Activated CD8-positive, alpha-beta memory T cell treated with anti-CD3 and anti-CD28 coated beads for 4 hours (primary cell): Measurements from ENCODE around the gene CASR.

Experiments used
- DNase-seq, 2 donors: peaks; one replicate each; pipeline ENCODE4 v3.0.0-alpha.2; 2020; ENCODE audit warnings: low read depth in 2 of 2

CASR gene

GRCh38 chr3:122305818-122306621 lies 122.6 kb downstream of the CASR start:
- DNase-seq, result no peak

GRCh38 chr3:122306622-122306953 lies 123.1 kb downstream of the CASR start:
- DNase-seq, result no peak

- DNase-seq, result no peak
Measured at GRCh38 chr3:122307094-122307687, 123.7 kb downstream of the CASR start.

- DNase-seq, result no peak
Measured at GRCh38 chr3:122307976-122308375, 124.5 kb downstream of the CASR start.

- no peak for DNase-seq
Measured at GRCh38 chr3:122310361-122310760, 126.9 kb downstream of the CASR start.

GRCh38 chr3:122312826-122313225 lies 129.4 kb downstream of the CASR start:
- DNase-seq, result no peak

- DNase-seq, result no peak
Measured at GRCh38 chr3:122313281-122313680, 129.8 kb downstream of the CASR start.

- DNase-seq, result no peak
Measured at GRCh38 chr3:122314228-122314876, 130.9 kb downstream of the CASR start.

- DNase-seq, result no peak
Measured at GRCh38 chr3:122315619-122316018, 132.2 kb downstream of the CASR start.

GRCh38 chr3:122316368-122316767 lies 132.9 kb downstream of the CASR start:
- no peak for DNase-seq

- no peak for DNase-seq
Measured at GRCh38 chr3:122318620-122319019, 135.2 kb downstream of the CASR start.

GRCh38 chr3:122322095-122323075 lies 138.9 kb downstream of the CASR start:
- no peak for DNase-seq

GRCh38 chr3:122324871-122325323 lies 141.4 kb downstream of the CASR start, which contains the start of gene CSTA:
TSS of gene CSTA (plus strand) at chr3:122325248. CDS start at chr3:122325293, 45 bp downstream.
- DNase-seq, result no peak

GRCh38 chr3:122325769-122326168 lies 142.3 kb downstream of the CASR start:
- no peak for DNase-seq

- no peak for DNase-seq
Measured at GRCh38 chr3:122331886-122332285, 148.4 kb downstream of the CASR start.

GRCh38 chr3:122332551-122332950 lies 149.1 kb downstream of the CASR start:
- no peak for DNase-seq
